H9 (cell line): ENCODE data around the gene FERMT2. TPM values are rescaled to one million over a fixed set of nuclear protein-coding genes. Genes with fewer than 3 reads are reported as not detected.
A peak's percentile ranks its signal among the peaks of the same experiment; 100 is the strongest.

Experiments used
- DNase-seq: peaks from one replicate; pipeline ENCODE4 v3.0.0-alpha.2; 2017
- H2AFZ ChIP-seq: one replicate; pipeline ENCODE4 v1.6.1; 2013; ENCODE audit warnings: mild to moderate bottlenecking, low read length, control low read depth, moderate library complexity
- H2AK5ac ChIP-seq: 2 replicates; pipeline ENCODE4 v1.6.1; 2013; ENCODE audit warnings: low read length, control low read depth, mixed read lengths; ENCODE audit not compliant: insufficient read length
- H2BK120ac ChIP-seq: one replicate; pipeline ENCODE4 v1.6.1; 2013; ENCODE audit warnings: low read depth, mild to moderate bottlenecking, low read length, control low read depth, inconsistent platforms; ENCODE audit not compliant: poor library complexity, severe bottlenecking
- H2BK12ac ChIP-seq: 2 replicates; pipeline ENCODE4 v1.6.1; 2013; ENCODE audit warnings: low read length, control low read depth, mixed read lengths, low read depth; ENCODE audit not compliant: insufficient read length
- H2BK15ac ChIP-seq: 2 replicates; pipeline ENCODE4 v1.6.1; 2013; ENCODE audit warnings: low read depth, low read length, control low read depth
- H2BK20ac ChIP-seq: one replicate; pipeline ENCODE4 v1.6.1; 2013; ENCODE audit warnings: low read depth, mild to moderate bottlenecking, low read length, control low read depth, inconsistent platforms; ENCODE audit not compliant: poor library complexity, severe bottlenecking
- H2BK5ac ChIP-seq: 2 replicates; pipeline ENCODE4 v1.6.1; 2013; ENCODE audit warnings: low read length, control low read depth, mixed read lengths; ENCODE audit not compliant: insufficient read length
- H3K14ac ChIP-seq: 2 replicates; pipeline ENCODE4 v1.6.1; 2013; ENCODE audit warnings: low read length, control low read depth; ENCODE audit not compliant: insufficient read depth
- H3K18ac ChIP-seq: 2 replicates; pipeline ENCODE4 v1.6.1; 2013; ENCODE audit warnings: low read depth, mild to moderate bottlenecking, mixed read lengths, low read length, control low read depth; ENCODE audit not compliant: insufficient read length
- H3K23ac ChIP-seq: 2 replicates; pipeline ENCODE4 v1.6.1; 2013; ENCODE audit warnings: low read length, control low read depth, mixed read lengths, low read depth; ENCODE audit not compliant: insufficient read length
- H3K23me2 ChIP-seq: 2 replicates; pipeline ENCODE4 v1.6.1; 2013; ENCODE audit warnings: low read depth, mild to moderate bottlenecking, mixed read lengths, low read length, control low read depth; ENCODE audit not compliant: insufficient read length, poor library complexity, severe bottlenecking
- H3K27ac ChIP-seq: 2 replicates; pipeline ENCODE4 v1.5.1; 2013; ENCODE audit warnings: low read length, control low read depth, mixed read lengths, low read depth; ENCODE audit not compliant: insufficient read length
- H3K27me3 ChIP-seq: 2 replicates; pipeline ENCODE4 v1.6.1; 2013; ENCODE audit warnings: low read length, control low read depth, inconsistent platforms; ENCODE audit not compliant: insufficient read depth
- H3K4ac ChIP-seq: 2 replicates; pipeline ENCODE4 v1.6.1; 2013; ENCODE audit warnings: low read depth, mild to moderate bottlenecking, control low read depth, inconsistent platforms, low read length, moderate library complexity
- H3K4me1 ChIP-seq: 2 replicates; pipeline ENCODE4 v1.6.1; 2013; ENCODE audit warnings: low read length, control low read depth, inconsistent platforms; ENCODE audit not compliant: insufficient read depth
- H3K4me2 ChIP-seq: 2 replicates; pipeline ENCODE4 v1.6.1; 2013; ENCODE audit warnings: low read length, control low read depth, mixed read lengths; ENCODE audit not compliant: insufficient read length, insufficient read depth
- H3K56ac ChIP-seq: 2 replicates; pipeline ENCODE4 v1.6.1; 2013; ENCODE audit warnings: low read depth, mild to moderate bottlenecking, mixed read lengths, low read length, control low read depth; ENCODE audit not compliant: insufficient read length
- H3K79me1 ChIP-seq: 2 replicates; pipeline ENCODE4 v1.6.1; 2013; ENCODE audit warnings: low read depth, mild to moderate bottlenecking, moderate library complexity, low read length, control low read depth, inconsistent platforms; ENCODE audit not compliant: insufficient read depth, poor library complexity, severe bottlenecking
- H3K79me2 ChIP-seq: 2 replicates; pipeline ENCODE4 v1.6.1; 2013; ENCODE audit warnings: low read length, control low read depth, inconsistent platforms; ENCODE audit not compliant: insufficient read depth
- H3K9ac ChIP-seq: 2 replicates; pipeline ENCODE4 v1.6.1; 2013; ENCODE audit warnings: low read length, control low read depth, mixed read lengths; ENCODE audit not compliant: insufficient read length; ENCODE audit errors: extremely low read depth
- H3K9me3 ChIP-seq: one replicate; pipeline ENCODE4 v1.6.1; 2013; ENCODE audit warnings: low read depth, low read length, inconsistent platforms; ENCODE audit not compliant: control insufficient read depth
- H3T11ph ChIP-seq: one replicate; pipeline ENCODE4 v1.6.1; 2013; ENCODE audit warnings: mild to moderate bottlenecking, low read length, control low read depth, inconsistent platforms
- H4K20me1 ChIP-seq: one replicate; pipeline ENCODE4 v1.6.1; 2013; ENCODE audit not compliant: control insufficient read depth, insufficient read length, insufficient read depth
- H4K5ac ChIP-seq: 2 replicates; pipeline ENCODE4 v1.6.1; 2013; ENCODE audit warnings: low read depth, mild to moderate bottlenecking, mixed read lengths, low read length, control low read depth; ENCODE audit not compliant: insufficient read length
- H4K8ac ChIP-seq: replicated peaks from 2 replicates; pipeline ENCODE4 v1.6.1; 2013; ENCODE audit warnings: low read length, control low read depth, mixed read lengths, low read depth; ENCODE audit not compliant: insufficient read length
- H4K91ac ChIP-seq: 2 replicates; pipeline ENCODE4 v1.6.1; 2013; ENCODE audit warnings: low read depth, mild to moderate bottlenecking, moderate library complexity, mixed read lengths, low read length, control low read depth; ENCODE audit not compliant: insufficient read length
- H3K27ac Mint-ChIP-seq, 3 experiments: 2 replicates in 2 of 3; 3 replicates in 1 of 3; pipeline ENCODE4 v1.8.0; 2020 to 2021; ENCODE audit warnings: mixed read lengths in 3 of 3, mild to moderate bottlenecking in 1 of 3, moderate library complexity in 1 of 3
- H3K27me3 Mint-ChIP-seq: 2 replicates; pipeline ENCODE4 v1.8.0; 2021; ENCODE audit warnings: low read depth, mild to moderate bottlenecking, moderate library complexity, mixed read lengths
- H3K36me3 Mint-ChIP-seq, 3 experiments: 2 replicates in 2 of 3; 3 replicates in 1 of 3; pipeline ENCODE4 v1.8.0; 2020 to 2021; ENCODE audit warnings: low read depth in 3 of 3, mixed read lengths in 3 of 3; ENCODE audit not compliant: insufficient read depth in 1 of 3
- H3K4me1 Mint-ChIP-seq, 2 experiments: 2 replicates each; pipeline ENCODE4 v1.8.0; 2020; ENCODE audit warnings: mixed read lengths in 2 of 2
- H3K4me3 Mint-ChIP-seq, 2 experiments: 2 replicates in 1 of 2; 3 replicates in 1 of 2; pipeline ENCODE4 v1.8.0; 2020 to 2021; ENCODE audit warnings: mild to moderate bottlenecking in 2 of 2, mixed read lengths in 2 of 2, moderate library complexity in 1 of 2
- H3K9me3 Mint-ChIP-seq, 2 experiments: 2 replicates in 1 of 2; 3 replicates in 1 of 2; pipeline ENCODE4 v1.8.0; 2020; ENCODE audit warnings: mild to moderate bottlenecking in 2 of 2, mixed read lengths in 2 of 2, moderate library complexity in 1 of 2
- CTCF ChIP-seq: fragments of 200-600 bp; sonication (generic); conservative IDR thresholded peaks from 3 replicates; pipeline ENCODE4 v1.8.0; 2021; ENCODE audit warnings: antibody characterized with exemption, mild to moderate bottlenecking
- WGBS: extraction: QIAGEN DNeasy Blood & Tissue Kit; methylation state at CpG from one replicate; pipeline ENCODE4 v1.1.7; 2013; ENCODE audit warnings: missing lambda C conversion rate, low lambda C conversion rate, mixed read lengths; ENCODE audit not compliant: insufficient read length; ENCODE audit errors: extremely low coverage; 5-methylcytosine and 5-hydroxymethylcytosine counted together
- total RNA-seq: library from RNA; stranded (reverse); gene quantifications from 2 replicates; pipeline ENCODE4 v1.2.1, GENCODE V29; 2021

The FERMT2 gene
- total RNA-seq, 1 experiment from 2014 or later, result 128 TPM

GRCh38 chr14:52891800-52892199 lies 59.0 kb downstream of the FERMT2 start:
- TF ChIP-seq CTCF, result no peak
- no CpG with 5 or more reads among the region's 3 CpGs for WGBS
- Histone ChIP-seq H3K23ac (no peak overlapping the region), H3K18ac (no peak overlapping the region), H2BK15ac (no peak overlapping the region), H3K4me2 (no peak overlapping the region), H4K5ac (no peak overlapping the region), H3K27ac (no peak overlapping the region), H3K14ac (no peak overlapping the region), H2BK120ac (no peak overlapping the region), H4K8ac (no peak overlapping the region), H3K9ac (no peak overlapping the region), H3K4ac (no peak overlapping the region), H3K23me2 (no peaks in the 10 kb centered on the region), H2AK5ac (no peak overlapping the region), H3K56ac (no peak overlapping the region), H2BK20ac (no peak overlapping the region), H3K9me3 (no peaks in the 10 kb centered on the region), H3K4me1 (no peaks in the 10 kb centered on the region), H2BK5ac (no peak overlapping the region), H3K27me3 (no peaks in the 10 kb centered on the region), H3T11ph (no peak overlapping the region), H4K91ac (no peak overlapping the region), H4K20me1 (no peaks in the 10 kb centered on the region), H2BK12ac (no peak overlapping the region), H3K79me1 (no peaks in the 10 kb centered on the region), H2AFZ (no peak overlapping the region), H3K79me2 (peaks cover 1% of the 10 kb centered on the region; the same call in 1 of the 2 replicates)
- H3K36me3 Mint-ChIP-seq, result peaks cover 11 to 30% (median 28%) of the 10 kb centered on the region in 3 experiments; a peak in 6 of 7 replicates
- H3K9me3 Mint-ChIP-seq, result no peaks in the 10 kb centered on the region
- H3K4me3 Mint-ChIP-seq, result no peak overlapping the region
- peaks cover 0 to 2% of the 10 kb centered on the region in 2 experiments; a peak in 1 of 4 replicates for H3K4me1 Mint-ChIP-seq
- no peak for DNase-seq
- H3K27ac Mint-ChIP-seq, result peak overlapping the region; percentile 27 to 63 (median 37); a peak in 2 of 7 replicates
- no peaks in the 10 kb centered on the region for H3K27me3 Mint-ChIP-seq
